Thyroid gland (tissue), 4 donors: Measurements from ENCODE around the gene ZNF625.

ENCODE experiments used
- POLR2A ChIP-seq, 2 donors: fragments of 450-650 bp; IDR thresholded peaks; one replicate each; pipeline ENCODE4 v1.6.1; 2017; ENCODE audit warnings: antibody characterized with exemption in 2 of 2, mild to moderate bottlenecking in 2 of 2, moderate library complexity in 1 of 2
- TF ChIP-seq, protein P1 (sequence below), 6 experiments: fragments of 200-600 bp in 3 of 6; fragments of 450-650 bp in 3 of 6; sonication (generic) in 3 of 6; IDR thresholded peaks; one replicate each; pipeline ENCODE4 v1.5.1; 2016 to 2019; ENCODE audit warnings: antibody characterized with exemption in 6 of 6, mild to moderate bottlenecking in 2 of 6, inconsistent platforms in 1 of 6, moderate library complexity in 1 of 6

- no peak for TF ChIP-seq POLR2A (IDR thresholded peaks at IDR 0.05)
- TF ChIP-seq, protein P1, sequence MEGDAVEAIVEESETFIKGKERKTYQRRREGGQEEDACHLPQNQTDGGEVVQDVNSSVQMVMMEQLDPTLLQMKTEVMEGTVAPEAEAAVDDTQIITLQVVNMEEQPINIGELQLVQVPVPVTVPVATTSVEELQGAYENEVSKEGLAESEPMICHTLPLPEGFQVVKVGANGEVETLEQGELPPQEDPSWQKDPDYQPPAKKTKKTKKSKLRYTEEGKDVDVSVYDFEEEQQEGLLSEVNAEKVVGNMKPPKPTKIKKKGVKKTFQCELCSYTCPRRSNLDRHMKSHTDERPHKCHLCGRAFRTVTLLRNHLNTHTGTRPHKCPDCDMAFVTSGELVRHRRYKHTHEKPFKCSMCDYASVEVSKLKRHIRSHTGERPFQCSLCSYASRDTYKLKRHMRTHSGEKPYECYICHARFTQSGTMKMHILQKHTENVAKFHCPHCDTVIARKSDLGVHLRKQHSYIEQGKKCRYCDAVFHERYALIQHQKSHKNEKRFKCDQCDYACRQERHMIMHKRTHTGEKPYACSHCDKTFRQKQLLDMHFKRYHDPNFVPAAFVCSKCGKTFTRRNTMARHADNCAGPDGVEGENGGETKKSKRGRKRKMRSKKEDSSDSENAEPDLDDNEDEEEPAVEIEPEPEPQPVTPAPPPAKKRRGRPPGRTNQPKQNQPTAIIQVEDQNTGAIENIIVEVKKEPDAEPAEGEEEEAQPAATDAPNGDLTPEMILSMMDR (IDR thresholded peaks at IDR 0.05): no peak
These were observed 11.2 kb downstream of the ZNF625 start for GRCh38 chr19:12145348-12145747.
